Measurements from ENCODE around the gene HLA-DPB1. TPM values are rescaled to one million over a fixed set of nuclear protein-coding genes. Genes with fewer than 3 reads are reported as not detected.

Gene HLA-DPB1
- total RNA-seq, 1 experiment from 2014 or later: 2.7 TPM

GRCh38 chr6:33078442-33078841 is 2.7 kb downstream of the HLA-DPB1 start:
- H3K4me3 ChIP-seq (ENCODE audit: low read depth, low read length, poor library complexity, severe bottlenecking): no peak overlapping the region
- H3K27me3 ChIP-seq (replicated peaks; ENCODE audit: insufficient read depth, low read depth, low read length, poor library complexity): peaks cover 12% of the 10 kb centered on the region
- CTCF ChIA-PET: no interaction called here
- intact Hi-C loops (cut with micrococcal nuclease; ENCODE audit: unreplicated experiment): loop anchor here (10.0 kb wide), 1 partner anchor 54 kb away; no protein-coding TSS in a partner anchor
- H3K4me1 ChIP-seq (ENCODE audit: insufficient read depth, low read length, poor library complexity, severe bottlenecking): no peaks in the 10 kb centered on the region
- TF ChIP-seq EZH2 (IDR thresholded peaks at IDR 0.05; ENCODE audit: borderline replicate concordance, low read depth, low read length, poor library complexity, severe bottlenecking) (no peak), CTCF (conservative IDR thresholded peaks at IDR 0.05; ENCODE audit: low read depth, low read length) (no peak)
- POLR2A ChIA-PET (ENCODE audit: low non-redundant PET): no interaction called here
- BruUV-seq (replicated peaks): no TSS peak
- no peak overlapping the region for H3K27ac ChIP-seq (ENCODE audit: low read depth, low read length, poor library complexity, severe bottlenecking)
- H3K9me3 ChIP-seq (ENCODE audit: low read depth, low read length, poor library complexity, severe bottlenecking): no peaks in the 10 kb centered on the region
- H3K36me3 ChIP-seq (ENCODE audit: insufficient read depth, low read length, poor library complexity, severe bottlenecking): no peaks in the 10 kb centered on the region
- DNase-seq (ENCODE audit: low spot score): no peak

- peaks cover 11% of the 10 kb centered on the region for H3K27me3 ChIP-seq (replicated peaks; ENCODE audit: insufficient read depth, low read depth, low read length, poor library complexity)
- no peak overlapping the region for H3K4me3 ChIP-seq (ENCODE audit: low read depth, low read length, poor library complexity, severe bottlenecking)
- no peaks in the 10 kb centered on the region for H3K36me3 ChIP-seq (ENCODE audit: insufficient read depth, low read length, poor library complexity, severe bottlenecking)
- ChIA-PET CTCF (no interaction called here), POLR2A (ENCODE audit: low non-redundant PET) (no interaction called here)
- no peaks in the 10 kb centered on the region for H3K9me3 ChIP-seq (ENCODE audit: low read depth, low read length, poor library complexity, severe bottlenecking)
- intact Hi-C loops (cut with micrococcal nuclease; ENCODE audit: unreplicated experiment): loop anchor here (10.0 kb wide), 1 partner anchor 54 kb away; no protein-coding TSS in a partner anchor
- BruUV-seq (replicated peaks): no TSS peak
- no peak overlapping the region for H3K27ac ChIP-seq (ENCODE audit: low read depth, low read length, poor library complexity, severe bottlenecking)
- no peak for DNase-seq (ENCODE audit: low spot score)
- TF ChIP-seq EZH2 (IDR thresholded peaks at IDR 0.05; ENCODE audit: borderline replicate concordance, low read depth, low read length, poor library complexity, severe bottlenecking) (no peak), CTCF (conservative IDR thresholded peaks at IDR 0.05; ENCODE audit: low read depth, low read length) (no peak)
- H3K4me1 ChIP-seq (ENCODE audit: insufficient read depth, low read length, poor library complexity, severe bottlenecking): no peaks in the 10 kb centered on the region
Measured at GRCh38 chr6:33078919-33079521, 3.2 kb downstream of the HLA-DPB1 start.

GRCh38 chr6:33079580-33079979 is 3.8 kb downstream of the HLA-DPB1 start:
- Histone ChIP-seq H3K36me3 (ENCODE audit: insufficient read depth, low read length, poor library complexity, severe bottlenecking) (no peaks in the 10 kb centered on the region), H3K9me3 (ENCODE audit: low read depth, low read length, poor library complexity, severe bottlenecking) (no peaks in the 10 kb centered on the region), H3K27ac (ENCODE audit: low read depth, low read length, poor library complexity, severe bottlenecking) (no peak overlapping the region), H3K27me3 (replicated peaks; ENCODE audit: insufficient read depth, low read depth, low read length, poor library complexity) (peaks cover 5% of the 10 kb centered on the region), H3K4me1 (ENCODE audit: insufficient read depth, low read length, poor library complexity, severe bottlenecking) (no peaks in the 10 kb centered on the region), H3K4me3 (ENCODE audit: low read depth, low read length, poor library complexity, severe bottlenecking) (no peak overlapping the region)
- BruUV-seq (replicated peaks): no TSS peak
- TF ChIP-seq EZH2 (IDR thresholded peaks at IDR 0.05; ENCODE audit: borderline replicate concordance, low read depth, low read length, poor library complexity, severe bottlenecking) (no peak), CTCF (conservative IDR thresholded peaks at IDR 0.05; ENCODE audit: low read depth, low read length) (no peak)
- ChIA-PET POLR2A (ENCODE audit: low non-redundant PET) (no interaction called here), CTCF (no interaction called here)
- intact Hi-C loops (cut with micrococcal nuclease; ENCODE audit: unreplicated experiment): loop anchor here (10.0 kb wide), 1 partner anchor 55 kb away; no protein-coding TSS in a partner anchor
- no peak for DNase-seq (ENCODE audit: low spot score)
